Thymus (tissue), 11 donors: Measurements from ENCODE around the gene CLRN3. TPM values are rescaled to one million over a fixed set of nuclear protein-coding genes. Genes with fewer than 3 reads are reported as not detected.

Source experiments
- DNase-seq, 9 donors: peaks; one replicate each; pipeline ENCODE4 v3.0.0-alpha.2; 2013; ENCODE audit warnings: low spot score in 9 of 9, low read depth in 6 of 9, missing footprints in 1 of 9
- H3K27ac ChIP-seq, 2 donors: one replicate each; pipeline ENCODE4 v1.5.1; 2013; ENCODE audit warnings: control low read depth in 1 of 2, low read depth in 1 of 2, low read length in 1 of 2, mild to moderate bottlenecking in 1 of 2, moderate library complexity in 1 of 2
- H3K27me3 ChIP-seq, 2 donors: one replicate each; pipeline ENCODE4 v1.5.1; 2013; ENCODE audit warnings: low read length in 1 of 2; ENCODE audit not compliant: control insufficient read depth in 2 of 2, insufficient read depth in 1 of 2
- H3K36me3 ChIP-seq, 2 donors: one replicate each; pipeline ENCODE4 v1.5.1; 2013; ENCODE audit warnings: low read length in 1 of 2, mild to moderate bottlenecking in 1 of 2, moderate library complexity in 1 of 2; ENCODE audit not compliant: control insufficient read depth in 2 of 2, insufficient read depth in 2 of 2
- H3K4me1 ChIP-seq, 2 donors: one replicate each; pipeline ENCODE4 v1.5.1; 2013; ENCODE audit warnings: low read length in 2 of 2; ENCODE audit not compliant: control insufficient read depth in 2 of 2, insufficient read depth in 2 of 2
- H3K4me3 ChIP-seq, 2 donors: one replicate each; pipeline ENCODE4 v1.5.1; 2013; ENCODE audit warnings: low read length in 2 of 2, control low read depth in 1 of 2, mild to moderate bottlenecking in 1 of 2
- H3K9me3 ChIP-seq, 2 donors: one replicate each; pipeline ENCODE4 v1.5.1; 2013; ENCODE audit warnings: low read length in 1 of 2, mild to moderate bottlenecking in 1 of 2; ENCODE audit not compliant: control insufficient read depth in 2 of 2, insufficient read depth in 1 of 2
- WGBS: extraction: QIAGEN DNeasy Blood & Tissue Kit; methylation state at CpG from one replicate; pipeline ENCODE4 v1.1.7; 2013; 5-methylcytosine and 5-hydroxymethylcytosine counted together
- polyA plus RNA-seq: library from polyadenylated mRNA; stranded (reverse); fragments of 200-250 nt; gene quantifications from one replicate; pipeline ENCODE4 v1.2.3, GENCODE V29; 2013
- total RNA-seq: library from RNA; stranded (reverse); fragments of 120-200 nt; gene quantifications from one replicate; pipeline ENCODE4 v1.2.4, GENCODE V29; 2013
- donor health status: healthy.

CLRN3 gene
- total and polyA plus RNA-seq, 2 donors = 0.05 to 0.23 TPM

DNA sequence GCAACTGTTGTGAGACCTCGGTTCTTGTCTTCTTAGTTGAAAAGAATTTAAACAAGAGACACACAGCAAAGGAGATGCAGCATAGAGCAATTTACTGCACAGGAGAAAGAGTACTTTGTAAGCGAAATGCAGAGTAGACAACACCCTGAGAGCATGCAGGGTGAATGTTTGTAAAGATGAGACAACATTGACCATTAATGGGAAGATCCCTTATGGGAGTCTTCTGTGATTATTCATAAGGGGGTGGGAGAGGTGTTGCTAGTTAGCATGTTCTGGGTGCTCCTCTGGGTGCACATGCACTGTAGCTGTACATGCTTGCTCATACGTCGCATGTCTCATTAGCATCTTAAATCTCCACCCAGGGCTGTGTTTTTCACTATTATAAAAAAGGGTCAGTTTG lies 62.3 kb downstream of the CLRN3 start:
- H3K9me3 ChIP-seq = no peaks in the 10 kb centered on the region
- DNase-seq = no peak
- H3K27ac ChIP-seq = no peak overlapping the region
- peaks cover 0 to 2% of the 10 kb centered on the region in 2 donors for H3K27me3 ChIP-seq
- WGBS = 94% methylated on average over 4 of the region's 4 CpGs
- no peak overlapping the region for H3K4me3 ChIP-seq
- H3K4me1 ChIP-seq = no peaks in the 10 kb centered on the region
- H3K36me3 ChIP-seq = no peaks in the 10 kb centered on the region

Other genes starting within 250 kb of the CLRN3 start
- 0.05 TPM for gene FOXI2, start 155.8 kb downstream of the CLRN3 start, total RNA-seq
- gene FOXI2, start 155.8 kb downstream of the CLRN3 start, polyA plus RNA-seq = 0.25 TPM
- gene PTPRE, start 14.2 kb upstream of the CLRN3 start, total RNA-seq = 15.2 TPM
- 12.3 TPM for gene PTPRE, start 14.2 kb upstream of the CLRN3 start, polyA plus RNA-seq
- gene MKI67, start 233.5 kb upstream of the CLRN3 start, total RNA-seq = 41.5 TPM
- gene MKI67, start 233.5 kb upstream of the CLRN3 start, polyA plus RNA-seq = 3.9 TPM